Measurements from ENCODE around the gene ITGA5.

The ITGA5 gene

DNA sequence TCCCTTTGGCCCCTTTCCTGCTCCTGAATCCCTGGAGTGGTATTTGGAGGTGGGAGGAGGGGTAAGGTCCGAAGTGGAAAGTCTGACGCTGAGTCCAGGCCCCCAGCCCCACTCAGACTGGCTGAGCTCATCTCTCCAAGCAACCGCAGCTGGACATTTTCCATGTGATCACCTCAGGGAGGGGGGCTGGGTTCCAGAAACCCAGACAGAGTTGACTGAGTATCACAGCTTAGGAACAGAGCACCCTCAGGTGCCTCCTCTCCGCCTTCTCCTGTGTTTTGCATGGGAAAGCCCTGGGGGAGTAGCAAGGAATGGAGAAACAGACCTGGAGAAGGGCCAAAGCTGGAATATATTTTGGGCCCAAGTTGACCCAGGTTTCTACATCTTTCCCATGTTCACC lies 8.0 kb upstream of the ITGA5 start:
- no peak overlapping the region for H3K27ac Mint-ChIP-seq (ENCODE audit: low read depth)

DNA sequence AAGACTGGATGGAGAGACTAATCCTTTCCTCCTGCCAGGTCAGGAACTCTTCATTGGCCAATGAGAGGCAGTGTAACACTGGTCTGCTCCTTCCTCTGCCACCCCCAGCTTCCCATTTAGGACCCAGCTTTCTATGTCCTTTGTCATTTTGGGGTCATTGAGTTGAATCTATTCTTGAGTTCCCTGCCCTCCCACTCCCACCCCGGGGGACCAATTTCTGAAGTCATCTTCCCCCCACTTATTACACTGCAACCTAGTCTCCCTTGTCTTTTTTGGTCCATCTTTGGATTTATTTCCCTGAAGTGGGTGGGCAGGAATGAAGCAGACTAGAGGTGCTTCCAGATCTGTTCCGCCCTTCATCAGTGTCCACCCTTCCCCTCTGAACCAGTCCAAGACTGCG lies 7.6 kb upstream of the ITGA5 start:
- Mint-ChIP-seq H3K4me3 (no peak overlapping the region), H3K27ac (ENCODE audit: low read depth) (no peak overlapping the region), H3K4me1 (peaks cover 33% of the 10 kb centered on the region), H3K36me3 (ENCODE audit: insufficient read depth) (no peaks in the 10 kb centered on the region), H3K27me3 (no peaks in the 10 kb centered on the region), H3K9me3 (no peaks in the 10 kb centered on the region)
- DNase-seq (ENCODE audit: low spot score in 2 of 2) (no peak), ATAC-seq (replicated peaks; ENCODE audit: extremely low read depth, poor library complexity, severe bottlenecking) (no peak)

More for the DNA sequence above, 8.0 kb upstream of the ITGA5 start:
- no peak overlapping the region for H3K4me3 Mint-ChIP-seq
- ATAC-seq (replicated peaks; ENCODE audit: extremely low read depth, poor library complexity, severe bottlenecking): no peak
- H3K36me3 Mint-ChIP-seq (ENCODE audit: insufficient read depth): no peaks in the 10 kb centered on the region
- H3K27me3 Mint-ChIP-seq: no peaks in the 10 kb centered on the region
- H3K4me1 Mint-ChIP-seq: peaks cover 34% of the 10 kb centered on the region
- H3K9me3 Mint-ChIP-seq: no peaks in the 10 kb centered on the region
- DNase-seq (ENCODE audit: low spot score in 2 of 2): no peak

DNA sequence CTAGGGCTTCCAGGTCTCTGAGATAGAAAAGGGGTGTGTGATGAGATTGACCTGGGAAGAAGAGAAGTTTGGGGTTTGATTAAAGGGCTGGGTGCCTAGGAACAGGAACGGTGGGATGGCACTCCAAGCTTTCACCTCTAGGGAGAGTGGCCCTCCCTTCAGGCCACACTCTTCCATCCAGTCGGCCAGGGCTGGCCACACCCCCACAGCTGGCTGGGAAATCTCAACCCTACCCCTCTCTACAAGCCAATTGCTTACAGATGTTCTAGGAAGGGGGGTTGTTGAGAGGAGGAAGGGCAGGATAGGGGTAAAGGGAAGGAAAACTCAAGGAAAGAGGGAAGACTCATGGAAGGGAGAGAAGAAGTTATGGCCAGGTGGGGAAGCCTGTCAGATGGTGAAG lies 6.6 kb upstream of the ITGA5 start:
- H3K4me1 Mint-ChIP-seq: peaks cover 32% of the 10 kb centered on the region
- H3K9me3 Mint-ChIP-seq: no peaks in the 10 kb centered on the region
- DNase-seq (ENCODE audit: low spot score in 2 of 2) (no peak), ATAC-seq (replicated peaks; ENCODE audit: extremely low read depth, poor library complexity, severe bottlenecking) (no peak)
- no peak overlapping the region for H3K4me3 Mint-ChIP-seq
- H3K27ac Mint-ChIP-seq (ENCODE audit: low read depth): no peak overlapping the region
- no peaks in the 10 kb centered on the region for H3K36me3 Mint-ChIP-seq (ENCODE audit: insufficient read depth)
- H3K27me3 Mint-ChIP-seq: no peaks in the 10 kb centered on the region

DNA sequence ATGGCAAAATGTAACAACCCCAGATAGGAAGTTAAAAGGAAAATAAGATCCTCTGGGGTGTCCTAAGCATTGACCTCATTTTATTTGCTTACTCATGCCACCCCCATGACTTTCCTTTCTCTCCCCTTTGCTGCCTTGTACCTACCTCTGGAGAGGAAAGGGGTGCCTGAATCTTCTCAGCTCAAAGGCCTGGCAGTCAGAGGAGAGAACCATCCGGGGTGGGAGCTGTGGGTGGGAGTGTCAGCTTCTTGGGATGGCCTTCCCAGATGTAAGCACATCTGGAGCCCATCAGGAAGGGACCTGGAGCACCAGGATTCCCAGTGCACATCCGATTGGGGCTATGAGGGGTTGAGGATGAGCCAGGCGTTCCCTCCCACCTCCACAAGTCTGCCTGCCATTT lies 5.2 kb upstream of the ITGA5 start:
- Mint-ChIP-seq H3K9me3 (no peaks in the 10 kb centered on the region), H3K27me3 (no peaks in the 10 kb centered on the region), H3K4me3 (no peak overlapping the region), H3K27ac (ENCODE audit: low read depth) (no peak overlapping the region), H3K4me1 (peaks cover 32% of the 10 kb centered on the region), H3K36me3 (ENCODE audit: insufficient read depth) (peaks cover 2% of the 10 kb centered on the region)
- no peak for ATAC-seq (replicated peaks; ENCODE audit: extremely low read depth, poor library complexity, severe bottlenecking)
- no peak for DNase-seq (ENCODE audit: low spot score in 2 of 2)

DNA sequence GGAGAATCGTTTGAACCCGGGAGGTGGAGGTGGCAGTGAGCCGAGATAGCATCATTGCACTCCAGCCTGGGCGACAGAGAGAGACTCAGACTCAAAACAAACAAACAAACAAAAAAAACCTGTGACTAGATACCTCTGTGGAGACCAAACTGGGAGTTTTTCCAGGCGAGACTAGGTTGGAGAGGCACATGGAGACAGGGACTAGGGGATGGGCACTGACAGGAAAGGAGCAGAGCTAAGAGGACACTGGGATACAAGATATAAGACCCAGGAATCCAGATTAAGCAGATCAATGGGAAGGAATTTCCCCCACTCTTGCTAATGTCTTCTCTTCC lies 4.7 kb upstream of the ITGA5 start:
- H3K4me3 Mint-ChIP-seq: no peak overlapping the region
- DNase-seq (ENCODE audit: low spot score in 2 of 2): no peak
- H3K27me3 Mint-ChIP-seq: no peaks in the 10 kb centered on the region
- no peak overlapping the region for H3K27ac Mint-ChIP-seq (ENCODE audit: low read depth)
- H3K9me3 Mint-ChIP-seq: no peaks in the 10 kb centered on the region
- peaks cover 32% of the 10 kb centered on the region for H3K4me1 Mint-ChIP-seq
- H3K36me3 Mint-ChIP-seq (ENCODE audit: insufficient read depth): peaks cover 2% of the 10 kb centered on the region
- ATAC-seq (replicated peaks; ENCODE audit: extremely low read depth, poor library complexity, severe bottlenecking): no peak

DNA sequence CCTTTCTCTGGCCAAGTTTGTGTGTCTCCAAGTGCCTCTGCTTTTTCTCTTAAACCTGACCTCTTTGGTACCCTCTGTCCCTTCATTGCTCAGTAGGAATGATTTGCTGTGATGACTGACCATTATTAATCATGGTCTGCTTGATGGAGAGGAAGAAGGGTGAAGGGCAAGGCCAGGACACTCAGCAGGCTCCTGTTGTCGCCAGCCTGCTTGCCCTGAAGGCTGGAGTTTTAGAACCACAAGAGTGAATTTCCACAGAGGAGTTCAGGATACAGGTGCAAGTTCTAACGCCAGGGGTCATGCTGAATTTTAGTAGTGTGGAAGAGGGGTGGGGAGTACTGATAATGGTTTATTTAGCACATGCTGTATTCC lies 2.8 kb upstream of the ITGA5 start:
- peaks cover 31% of the 10 kb centered on the region for H3K4me1 Mint-ChIP-seq
- H3K27me3 Mint-ChIP-seq: no peaks in the 10 kb centered on the region
- no peaks in the 10 kb centered on the region for H3K9me3 Mint-ChIP-seq
- ATAC-seq (replicated peaks; ENCODE audit: extremely low read depth, poor library complexity, severe bottlenecking) (no peak), DNase-seq (ENCODE audit: low spot score in 2 of 2) (no peak)
- peak overlapping the region; percentile 4 for H3K4me3 Mint-ChIP-seq
- no peak overlapping the region for H3K27ac Mint-ChIP-seq (ENCODE audit: low read depth)
- peaks cover 13% of the 10 kb centered on the region for H3K36me3 Mint-ChIP-seq (ENCODE audit: insufficient read depth)

DNA sequence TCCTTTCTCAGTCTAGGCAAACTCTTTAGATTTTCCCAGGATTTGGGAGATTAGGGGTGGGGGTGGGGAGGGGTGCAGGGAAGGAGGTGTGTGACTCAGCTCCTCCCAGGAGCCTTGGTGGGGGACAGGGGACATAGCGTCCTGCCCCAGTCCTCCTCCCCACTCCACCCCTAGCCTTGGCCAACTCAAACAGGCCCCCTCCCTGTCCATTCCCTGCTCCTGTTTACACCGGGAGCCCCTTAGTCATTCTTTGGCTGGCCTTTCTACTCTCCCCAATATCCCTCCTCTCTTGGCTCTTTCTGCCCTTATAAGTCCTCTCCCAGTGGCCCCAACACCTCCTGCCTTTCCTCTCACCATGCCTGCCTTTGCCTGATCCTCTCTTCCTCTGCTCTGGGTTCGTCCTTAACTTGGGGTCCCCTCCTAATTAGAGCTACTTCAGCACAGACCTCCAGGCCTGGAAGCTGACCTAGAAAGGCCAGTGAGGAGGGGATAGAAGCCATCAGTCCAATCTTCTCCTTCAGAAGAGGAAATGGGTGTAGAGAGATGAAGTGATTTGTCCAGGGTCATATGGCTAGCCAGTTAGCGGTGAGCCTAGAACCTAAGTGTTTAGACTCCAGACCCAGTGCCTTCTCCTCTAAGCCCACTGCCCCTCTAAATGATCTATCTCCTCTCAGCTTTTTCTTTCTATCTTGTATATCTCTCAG lies 2.3 kb upstream of the ITGA5 start:
- H3K36me3 Mint-ChIP-seq (ENCODE audit: insufficient read depth): peaks cover 16% of the 10 kb centered on the region
- no peak for DNase-seq (ENCODE audit: low spot score in 2 of 2)
- no peak for ATAC-seq (replicated peaks; ENCODE audit: extremely low read depth, poor library complexity, severe bottlenecking)
- H3K27me3 Mint-ChIP-seq: no peaks in the 10 kb centered on the region
- H3K9me3 Mint-ChIP-seq: no peaks in the 10 kb centered on the region
- peak overlapping the region; percentile 79 for H3K27ac Mint-ChIP-seq (ENCODE audit: low read depth)
- H3K4me1 Mint-ChIP-seq: peaks cover 36% of the 10 kb centered on the region
- peak overlapping the region; percentile 79 for H3K4me3 Mint-ChIP-seq

DNA sequence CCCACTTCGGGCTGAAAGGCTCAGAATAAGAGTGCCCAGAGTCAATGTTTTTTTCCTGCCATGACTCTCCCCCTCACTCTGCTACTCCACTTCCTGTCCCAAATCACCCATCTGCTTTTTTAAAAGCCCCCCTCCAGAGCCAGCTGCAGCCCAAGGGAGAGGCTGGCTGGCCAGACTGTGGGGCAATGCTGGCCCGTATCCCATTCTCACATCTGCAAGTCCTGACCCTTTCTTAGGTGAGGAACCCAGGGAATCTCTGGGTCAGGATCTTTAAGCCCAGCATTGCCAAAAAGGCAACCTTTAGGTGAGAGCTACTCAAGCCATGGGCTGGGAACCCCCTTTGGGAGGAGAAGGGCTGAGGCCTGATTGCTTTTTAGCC lies 1.7 kb upstream of the ITGA5 start:
- Mint-ChIP-seq H3K36me3 (ENCODE audit: insufficient read depth) (peaks cover 16% of the 10 kb centered on the region), H3K27ac (ENCODE audit: low read depth) (peak overlapping the region; percentile 79), H3K27me3 (no peaks in the 10 kb centered on the region), H3K4me3 (peak overlapping the region; percentile 79), H3K9me3 (no peaks in the 10 kb centered on the region), H3K4me1 (peaks cover 42% of the 10 kb centered on the region)
- no peak for DNase-seq (ENCODE audit: low spot score in 2 of 2)
- no peak for ATAC-seq (replicated peaks; ENCODE audit: extremely low read depth, poor library complexity, severe bottlenecking)

DNA sequence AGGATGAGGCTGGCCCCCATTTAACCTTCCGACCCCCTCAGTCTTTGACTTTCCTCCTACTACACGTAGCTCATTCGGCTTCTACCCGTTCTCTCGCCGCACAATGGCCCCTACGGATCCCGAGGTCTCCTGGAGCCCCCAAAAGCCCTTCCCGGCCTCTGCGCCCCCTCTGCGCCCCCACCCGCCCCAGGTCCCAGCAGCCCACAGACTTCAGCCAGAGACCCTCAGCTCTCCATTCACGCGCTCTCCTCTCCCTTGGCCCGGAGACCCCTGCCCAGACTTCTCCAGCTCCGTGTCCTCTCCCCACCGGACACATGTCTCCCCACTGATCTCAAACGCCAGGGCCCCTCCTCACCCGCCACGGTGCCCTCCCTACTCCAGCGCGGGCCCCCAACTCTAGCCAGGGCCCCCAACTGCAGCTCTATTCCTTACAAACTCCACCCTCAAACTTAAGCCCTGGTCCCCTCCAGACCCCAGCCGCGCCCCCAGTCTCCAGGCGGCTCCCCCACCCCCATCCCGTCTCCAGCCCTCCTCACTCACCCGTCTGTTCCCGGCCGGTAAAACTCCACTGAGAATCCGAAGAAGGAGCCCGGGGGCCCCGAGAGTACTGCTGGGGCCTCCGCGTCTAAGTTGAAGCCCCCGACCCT lies 502 bp downstream of the ITGA5 start:
- H3K9me3 Mint-ChIP-seq: no peaks in the 10 kb centered on the region
- H3K4me1 Mint-ChIP-seq: peaks cover 60% of the 10 kb centered on the region
- peak overlapping the region; percentile 79 for H3K4me3 Mint-ChIP-seq
- ATAC-seq (replicated peaks; ENCODE audit: extremely low read depth, poor library complexity, severe bottlenecking) (no peak), DNase-seq (ENCODE audit: low spot score in 2 of 2) (no peak)
- H3K27me3 Mint-ChIP-seq: no peaks in the 10 kb centered on the region
- H3K27ac Mint-ChIP-seq (ENCODE audit: low read depth): peak overlapping the region; percentile 98
- peaks cover 25% of the 10 kb centered on the region for H3K36me3 Mint-ChIP-seq (ENCODE audit: insufficient read depth)

DNA sequence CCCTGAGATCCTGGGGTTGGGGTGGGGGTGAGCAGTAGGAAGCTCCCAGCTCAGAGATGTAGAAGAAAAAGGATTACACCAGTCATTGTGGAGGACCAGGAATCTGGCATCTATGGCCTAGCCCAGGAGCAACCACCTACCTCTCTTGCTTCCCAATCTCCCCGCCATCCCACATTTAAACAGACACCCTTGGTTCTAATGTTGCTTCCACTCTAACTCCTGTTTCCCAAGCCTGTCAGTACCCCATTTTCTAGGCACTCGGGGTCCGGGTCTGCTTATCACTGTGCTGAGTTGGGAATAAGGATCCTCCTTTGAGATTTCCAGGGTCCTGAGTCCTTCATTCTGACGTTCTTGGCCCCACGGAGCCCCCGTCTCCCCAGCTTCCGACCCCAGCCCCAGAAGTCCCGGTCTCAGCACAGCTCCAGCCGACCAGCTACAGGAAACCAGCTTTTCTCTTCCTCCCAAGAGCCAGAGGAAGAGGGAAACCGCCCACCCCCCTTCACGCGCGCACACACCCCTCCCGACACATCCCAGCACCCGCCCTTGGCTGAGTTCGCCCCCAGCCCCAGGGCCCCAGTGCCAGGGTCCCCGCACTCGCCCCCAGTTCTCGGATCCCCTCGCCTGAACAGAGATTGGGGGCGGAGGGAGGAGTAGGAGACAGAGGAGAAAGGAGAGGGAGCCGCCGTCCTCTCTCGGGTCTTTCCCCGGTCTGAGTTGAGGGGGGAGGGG lies 1.2 kb downstream of the ITGA5 start:
- no peaks in the 10 kb centered on the region for H3K27me3 Mint-ChIP-seq
- DNase-seq (ENCODE audit: low spot score in 2 of 2) (peak in 1 of 2 donors; percentile 46), ATAC-seq (replicated peaks; ENCODE audit: extremely low read depth, poor library complexity, severe bottlenecking) (no peak)
- H3K36me3 Mint-ChIP-seq (ENCODE audit: insufficient read depth): peaks cover 30% of the 10 kb centered on the region
- H3K4me1 Mint-ChIP-seq: peaks cover 67% of the 10 kb centered on the region
- H3K27ac Mint-ChIP-seq (ENCODE audit: low read depth): peak overlapping the region; percentile 98
- no peaks in the 10 kb centered on the region for H3K9me3 Mint-ChIP-seq
- H3K4me3 Mint-ChIP-seq: peak overlapping the region; percentile 79

DNA sequence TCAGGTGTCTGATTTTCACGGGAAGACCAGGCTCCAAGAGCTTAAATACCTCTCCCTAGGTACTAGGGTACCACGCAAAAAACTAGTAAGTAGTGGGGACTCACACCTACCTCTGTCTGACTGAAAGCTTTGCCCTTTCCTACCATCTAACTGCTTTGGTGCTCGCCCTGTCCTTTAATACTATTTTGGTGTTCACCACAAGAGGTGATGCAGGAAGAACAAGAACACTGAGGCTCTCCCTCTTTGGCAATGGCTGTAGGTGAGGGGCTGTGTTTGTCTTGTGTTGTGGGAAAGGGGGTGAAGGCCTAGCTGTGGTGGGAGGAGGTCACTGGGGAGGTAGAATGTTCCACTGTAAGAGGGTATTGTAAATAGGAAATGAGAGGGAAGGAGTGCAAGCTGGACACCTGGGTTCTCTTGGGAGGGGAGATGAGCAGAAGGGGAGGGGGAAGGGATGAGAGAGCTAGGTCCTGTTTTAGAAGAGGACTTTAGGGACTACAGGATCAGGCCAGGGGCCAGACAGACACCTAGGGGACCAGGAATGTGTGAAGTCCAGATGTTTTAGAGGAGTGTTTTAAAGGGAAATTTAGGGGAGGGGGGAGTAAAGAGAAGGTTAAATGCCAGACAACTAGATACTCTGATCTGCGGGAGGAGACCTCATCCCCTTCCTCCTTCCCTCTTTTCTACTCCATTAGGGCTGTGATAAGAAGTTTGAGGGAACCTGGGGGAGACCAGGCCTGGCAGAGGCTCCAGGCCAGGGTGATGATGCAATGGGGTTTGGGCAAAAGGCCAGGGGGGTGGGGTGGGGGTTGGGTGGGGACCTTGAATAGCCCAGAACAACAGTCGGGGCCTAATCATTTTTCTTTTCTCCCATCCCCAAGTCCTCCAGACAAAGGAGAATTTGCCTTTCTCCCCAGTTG lies 2.1 kb downstream of the ITGA5 start:
- ATAC-seq (replicated peaks; ENCODE audit: extremely low read depth, poor library complexity, severe bottlenecking): no peak
- Mint-ChIP-seq H3K4me3 (peak overlapping the region; percentile 79), H3K36me3 (ENCODE audit: insufficient read depth) (peaks cover 32% of the 10 kb centered on the region), H3K4me1 (peaks cover 71% of the 10 kb centered on the region), H3K27ac (ENCODE audit: low read depth) (peak overlapping the region; percentile 98), H3K9me3 (no peaks in the 10 kb centered on the region), H3K27me3 (no peaks in the 10 kb centered on the region)
- DNase-seq (ENCODE audit: low spot score in 2 of 2): no peak

DNA sequence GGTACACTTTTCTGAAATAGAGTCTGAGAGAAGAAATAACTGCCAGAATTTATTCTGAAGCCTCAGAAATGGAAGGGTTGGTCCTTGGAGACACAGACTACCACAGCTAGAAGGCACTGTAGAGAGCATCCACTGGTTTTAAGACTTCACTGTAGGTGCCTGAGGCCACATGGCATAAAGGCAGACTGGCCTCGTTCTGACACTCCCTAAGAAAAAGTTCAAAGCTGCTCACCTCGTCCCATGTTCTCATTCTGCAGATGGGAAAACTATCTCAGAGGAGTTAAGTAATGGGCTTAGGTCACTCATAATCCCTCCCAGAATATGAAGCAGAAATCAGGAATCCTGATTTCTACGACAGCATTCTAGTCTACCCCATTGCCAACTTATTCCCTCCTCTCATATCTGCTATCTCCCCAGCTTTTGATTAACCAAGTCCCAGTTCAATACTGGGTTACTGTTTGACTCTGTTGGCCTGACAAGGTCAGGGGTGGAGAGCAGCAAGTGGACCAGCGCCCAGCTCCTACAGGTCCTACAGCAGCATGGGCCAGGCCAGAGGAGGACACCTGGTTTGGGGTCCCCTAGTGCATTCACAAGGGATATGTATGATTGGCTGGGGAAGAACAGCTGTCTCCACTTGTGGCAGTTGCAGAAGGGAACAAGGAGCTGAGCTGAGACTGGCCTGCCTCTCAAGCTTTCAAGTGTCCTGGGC lies 3.7 kb downstream of the ITGA5 start:
- DNase-seq (ENCODE audit: low spot score in 2 of 2) (no peak), ATAC-seq (replicated peaks; ENCODE audit: extremely low read depth, poor library complexity, severe bottlenecking) (no peak)
- H3K27ac Mint-ChIP-seq (ENCODE audit: low read depth): peak overlapping the region; percentile 98
- H3K9me3 Mint-ChIP-seq: no peaks in the 10 kb centered on the region
- H3K36me3 Mint-ChIP-seq (ENCODE audit: insufficient read depth): peaks cover 37% of the 10 kb centered on the region
- H3K27me3 Mint-ChIP-seq: no peaks in the 10 kb centered on the region
- peak overlapping the region; percentile 79 for H3K4me3 Mint-ChIP-seq
- H3K4me1 Mint-ChIP-seq: peaks cover 62% of the 10 kb centered on the region
